ENCODE results near the gene SBF2.
"Not testable (repeated sequence)": the region's sequence is repeated elsewhere in the genome, so short reads cannot be mapped to it uniquely, and the experiment has no call there.

SBF2 gene

DNA sequence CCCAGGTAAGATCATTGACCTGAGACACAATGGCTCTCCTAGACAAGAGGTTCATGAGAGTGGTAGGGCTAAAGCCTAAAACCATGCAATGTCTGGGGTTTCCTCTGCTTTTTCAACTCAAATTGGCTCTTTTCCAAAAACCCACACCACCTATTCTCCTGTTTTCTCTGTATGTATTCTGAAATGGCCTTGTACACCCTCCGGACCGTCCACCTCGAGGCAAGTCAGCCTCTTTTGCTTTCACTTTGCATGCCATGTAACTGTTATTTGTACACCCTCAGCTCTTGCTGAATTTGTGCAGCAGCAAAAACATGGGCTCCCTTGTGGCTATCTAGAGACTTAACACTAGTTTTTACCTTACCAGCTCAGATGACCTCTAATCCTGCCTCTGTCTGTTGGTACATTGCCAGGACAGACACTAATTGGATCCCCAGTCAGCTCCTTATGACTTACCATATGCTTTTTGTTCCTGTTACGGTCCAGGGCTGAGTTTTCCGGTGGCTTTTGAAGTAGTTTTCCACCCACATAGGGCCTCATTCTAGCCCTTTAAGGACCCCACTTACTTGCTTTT, 288.0 kb downstream of the SBF2 start:
- no peak for TF ChIP-seq CTCF (IDR thresholded peaks at IDR 0.05)
- H3K9me3 ChIP-seq, result peaks cover 5% of the 10 kb centered on the region
- no peak overlapping the region for H3K27ac ChIP-seq
- H3K27me3 ChIP-seq, result no peaks in the 10 kb centered on the region
- no peak overlapping the region for H3K4me3 ChIP-seq (ENCODE audit: low read depth in 1 of 2, low read length in 1 of 2)
- H3K36me3 ChIP-seq, result no peaks in the 10 kb centered on the region
- no peaks in the 10 kb centered on the region for H3K4me1 ChIP-seq (ENCODE audit: control insufficient read depth in 1 of 2, insufficient read depth in 1 of 2, low read depth in 1 of 2, low read length in 1 of 2)

GRCh38 chr11:10004526-10005113, 289.4 kb downstream of the SBF2 start:
- Histone ChIP-seq H3K4me3 (ENCODE audit: low read depth in 1 of 2, low read length in 1 of 2) (no peak overlapping the region), H3K9me3 (peaks cover 5% of the 10 kb centered on the region), H3K36me3 (no peaks in the 10 kb centered on the region), H3K27me3 (no peaks in the 10 kb centered on the region), H3K4me1 (ENCODE audit: control insufficient read depth in 1 of 2, insufficient read depth in 1 of 2, low read depth in 1 of 2, low read length in 1 of 2) (no peaks in the 10 kb centered on the region), H3K27ac (no peak overlapping the region)
- no peak for TF ChIP-seq CTCF (IDR thresholded peaks at IDR 0.05)

GRCh38 chr11:10002221-10002620, 291.8 kb downstream of the SBF2 start:
- Histone ChIP-seq H3K36me3 (no peaks in the 10 kb centered on the region), H3K27ac (no peak overlapping the region), H3K27me3 (no peaks in the 10 kb centered on the region), H3K9me3 (no peaks in the 10 kb centered on the region), H3K4me1 (ENCODE audit: control insufficient read depth in 1 of 2, insufficient read depth in 1 of 2, low read depth in 1 of 2, low read length in 1 of 2) (no peaks in the 10 kb centered on the region), H3K4me3 (ENCODE audit: low read depth in 1 of 2, low read length in 1 of 2) (no peak overlapping the region)
- TF ChIP-seq CTCF (IDR thresholded peaks at IDR 0.05), result no peak

- H3K4me3 ChIP-seq (ENCODE audit: low read depth in 1 of 2, low read length in 1 of 2), result no peak overlapping the region
- H3K36me3 ChIP-seq, result no peaks in the 10 kb centered on the region
- H3K27me3 ChIP-seq, result no peaks in the 10 kb centered on the region
- H3K4me1 ChIP-seq (ENCODE audit: control insufficient read depth in 1 of 2, insufficient read depth in 1 of 2, low read depth in 1 of 2, low read length in 1 of 2), result no peaks in the 10 kb centered on the region
- no peak for TF ChIP-seq CTCF (IDR thresholded peaks at IDR 0.05)
- H3K27ac ChIP-seq, result no peak overlapping the region
- H3K9me3 ChIP-seq, result no peaks in the 10 kb centered on the region
Measured at GRCh38 chr11:9992306-9992705, 301.7 kb downstream of the SBF2 start.

DNA sequence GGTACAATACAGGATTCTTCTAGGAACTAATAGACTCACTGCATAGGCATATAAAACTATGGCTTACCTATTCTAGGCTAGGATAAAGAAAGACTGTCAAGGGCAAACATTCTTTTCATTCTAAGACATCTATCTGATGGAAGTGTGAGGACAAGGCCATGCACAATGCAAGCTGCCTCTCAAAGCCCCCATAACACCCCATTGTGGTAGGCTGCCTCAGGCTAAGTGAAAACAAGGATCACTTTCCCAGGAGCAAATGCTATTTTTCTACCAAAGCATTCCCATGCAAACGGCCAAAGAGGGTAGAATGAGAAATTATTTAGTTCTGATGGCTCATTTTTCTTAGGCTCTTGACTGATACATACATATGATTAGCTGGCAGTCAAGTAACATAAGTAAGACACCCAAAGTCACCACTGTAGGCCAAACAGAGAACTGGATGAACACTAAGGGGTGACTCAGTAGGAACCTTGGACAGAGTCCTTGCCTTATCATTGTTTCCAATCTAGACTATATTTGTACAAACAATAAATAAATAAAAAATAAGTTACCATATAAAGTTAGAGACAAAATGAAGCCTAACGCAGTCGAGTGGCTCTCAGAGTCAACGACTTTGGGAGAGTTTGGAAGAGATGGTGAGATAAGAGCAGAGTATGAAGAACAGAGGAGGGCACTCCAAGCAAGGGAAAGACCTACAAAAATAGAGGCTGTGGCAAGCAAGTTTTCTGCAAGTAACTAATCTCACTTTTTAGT, 303.6 kb downstream of the SBF2 start:
- H3K27me3 ChIP-seq, result no peaks in the 10 kb centered on the region
- H3K4me3 ChIP-seq (ENCODE audit: low read depth in 1 of 2, low read length in 1 of 2), result no peak overlapping the region
- H3K27ac ChIP-seq, result no peak overlapping the region
- no peaks in the 10 kb centered on the region for H3K9me3 ChIP-seq
- no peaks in the 10 kb centered on the region for H3K4me1 ChIP-seq (ENCODE audit: control insufficient read depth in 1 of 2, insufficient read depth in 1 of 2, low read depth in 1 of 2, low read length in 1 of 2)
- TF ChIP-seq CTCF (IDR thresholded peaks at IDR 0.05), result no peak
- H3K36me3 ChIP-seq, result peaks cover 3% of the 10 kb centered on the region

DNA sequence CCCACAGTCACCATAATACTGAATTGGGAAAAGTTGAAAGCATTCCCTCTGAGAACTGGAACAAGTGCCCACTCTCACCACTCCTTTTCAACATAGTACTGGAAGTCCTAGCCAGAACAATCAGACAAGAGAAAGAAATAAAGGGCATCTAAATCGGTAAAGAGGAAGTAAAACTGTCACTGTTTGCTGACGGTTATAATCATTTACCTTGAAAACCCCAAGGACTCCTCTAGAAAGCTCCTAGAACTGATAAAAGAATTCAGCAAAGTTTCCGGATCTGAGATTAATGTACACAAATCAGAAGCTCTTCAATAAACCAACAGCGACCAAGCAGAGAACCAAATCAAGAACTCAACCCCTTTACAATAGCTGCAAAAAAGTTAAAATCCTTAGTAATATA, 306.7 kb downstream of the SBF2 start:
- H3K9me3 ChIP-seq; H3K36me3 ChIP-seq; H3K4me3 ChIP-seq (ENCODE audit: low read depth in 1 of 2, low read length in 1 of 2); H3K27ac ChIP-seq; H3K4me1 ChIP-seq (ENCODE audit: control insufficient read depth in 1 of 2, insufficient read depth in 1 of 2, low read depth in 1 of 2, low read length in 1 of 2); H3K27me3 ChIP-seq: not testable (repeated sequence)
